Activated T-cell treated with anti-CD3 and anti-CD28 coated beads, Interleukin-2, amount 50 U/mL, for 72 hours (primary cell): ENCODE results near the gene GSK3A. TPM values are rescaled to one million over a fixed set of nuclear protein-coding genes. Genes with fewer than 3 reads are reported as not detected.

Experiments used
- ATAC-seq, 2 donors: fragments of 150-1000 bp; cut with Tn5 transposase; replicated peaks in 1 of 2; 2 replicates each; pipeline ENCODE4 v1.10.0; 2021; ENCODE audit warnings: moderate library complexity in 2 of 2, mild to moderate bottlenecking in 1 of 2
- DNase-seq, 2 donors: peaks; one replicate each; pipeline ENCODE4 v3.0.0; 2021 to 2022; ENCODE audit warnings: mixed read lengths in 1 of 2
- H3K27ac Mint-ChIP-seq: one replicate; pipeline ENCODE4 v1.8.0; 2022; ENCODE audit warnings: mild to moderate bottlenecking, moderate library complexity, mixed read lengths
- H3K27me3 Mint-ChIP-seq: one replicate; pipeline ENCODE4 v1.8.0; 2022; ENCODE audit warnings: low read depth, mixed read lengths
- H3K36me3 Mint-ChIP-seq, 2 donors: one replicate each; pipeline ENCODE4 v1.8.0; 2022; ENCODE audit warnings: mixed read lengths in 2 of 2, mild to moderate bottlenecking in 1 of 2; ENCODE audit not compliant: insufficient read depth in 2 of 2
- H3K4me1 Mint-ChIP-seq: one replicate; pipeline ENCODE4 v1.8.0; 2022; ENCODE audit warnings: low read depth, mixed read lengths
- H3K4me3 Mint-ChIP-seq, 2 donors: one replicate each; pipeline ENCODE4 v1.8.0; 2022; ENCODE audit warnings: mild to moderate bottlenecking in 2 of 2, mixed read lengths in 2 of 2, moderate library complexity in 2 of 2
- H3K9me3 Mint-ChIP-seq, 2 donors: one replicate each; pipeline ENCODE4 v1.8.0; 2022; ENCODE audit warnings: mixed read lengths in 2 of 2
- total RNA-seq, 2 donors: library from RNA; stranded (reverse); gene quantifications; one replicate each; pipeline ENCODE4 v1.2.3, GENCODE V29; 2022

GSK3A gene
- total RNA-seq, 2 donors from 2014 or later: 39.6 to 43.2 TPM

DNA sequence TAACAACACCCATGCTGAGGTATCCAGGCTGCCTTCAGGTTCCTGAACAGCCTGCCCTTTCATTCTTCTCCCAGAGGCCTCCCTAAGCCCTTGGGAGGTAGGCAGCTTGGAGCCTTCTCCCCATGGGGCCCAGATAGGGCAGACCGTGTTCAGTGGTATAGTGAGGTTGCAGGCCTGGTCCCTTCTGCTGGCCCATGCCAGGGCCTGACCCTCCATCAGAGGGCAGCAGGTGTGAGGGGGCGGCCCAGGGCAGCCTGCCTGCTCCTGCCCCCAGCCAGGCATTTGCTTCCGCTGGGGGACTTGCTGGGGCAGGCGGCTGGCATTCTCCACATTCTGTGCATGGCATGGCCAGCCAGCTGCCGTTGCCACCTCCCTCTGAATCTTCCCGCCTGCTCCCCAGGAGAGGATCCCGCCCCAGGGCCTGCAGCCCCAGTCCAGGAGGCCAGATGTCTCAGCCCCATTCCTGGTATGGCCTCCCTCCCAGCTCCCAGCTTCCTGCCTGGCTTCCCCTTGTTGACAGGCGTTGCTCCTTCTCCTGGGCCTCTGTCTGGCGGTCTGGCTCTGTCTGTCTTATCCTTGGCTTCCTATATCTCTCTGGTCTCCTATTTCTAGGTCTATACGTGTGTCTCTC, 35.5 kb upstream of the GSK3A start:
- Mint-ChIP-seq H3K4me3 (no peak overlapping the region), H3K4me1 (peaks cover 50% of the 10 kb centered on the region), H3K27me3 (no peaks in the 10 kb centered on the region), H3K9me3 (no peaks in the 10 kb centered on the region), H3K27ac (no peak overlapping the region), H3K36me3 (peaks cover 2 to 12% of the 10 kb centered on the region in 2 donors)
- ATAC-seq (no peak), DNase-seq (no peak)

DNA sequence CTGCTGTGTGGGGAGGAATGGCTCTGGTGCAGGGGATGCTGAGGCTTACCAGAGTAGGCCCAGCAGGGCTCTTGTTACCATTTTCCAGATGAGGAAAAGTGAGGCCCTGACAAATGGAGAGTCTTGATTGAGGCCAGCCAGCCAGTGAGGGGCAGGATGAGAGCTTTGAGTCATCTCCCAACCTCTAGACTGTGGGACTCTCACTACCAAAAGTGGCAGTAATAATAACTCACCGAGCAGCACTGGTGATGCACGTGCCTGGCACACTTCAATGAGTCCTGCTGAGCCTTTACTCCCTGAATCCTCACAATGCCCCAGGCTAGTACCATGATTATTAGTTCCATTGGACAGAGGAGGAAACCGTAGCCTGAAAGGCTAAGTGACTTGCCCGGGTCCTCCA, 34.4 kb upstream of the GSK3A start:
- Mint-ChIP-seq H3K4me3 (no peak overlapping the region), H3K4me1 (peaks cover 50% of the 10 kb centered on the region), H3K27ac (no peak overlapping the region), H3K27me3 (no peaks in the 10 kb centered on the region), H3K9me3 (no peaks in the 10 kb centered on the region), H3K36me3 (peaks cover 2 to 12% of the 10 kb centered on the region in 2 donors)
- ATAC-seq (peak; percentile 18 to 36), DNase-seq (peak; percentile 27 to 37)

DNA sequence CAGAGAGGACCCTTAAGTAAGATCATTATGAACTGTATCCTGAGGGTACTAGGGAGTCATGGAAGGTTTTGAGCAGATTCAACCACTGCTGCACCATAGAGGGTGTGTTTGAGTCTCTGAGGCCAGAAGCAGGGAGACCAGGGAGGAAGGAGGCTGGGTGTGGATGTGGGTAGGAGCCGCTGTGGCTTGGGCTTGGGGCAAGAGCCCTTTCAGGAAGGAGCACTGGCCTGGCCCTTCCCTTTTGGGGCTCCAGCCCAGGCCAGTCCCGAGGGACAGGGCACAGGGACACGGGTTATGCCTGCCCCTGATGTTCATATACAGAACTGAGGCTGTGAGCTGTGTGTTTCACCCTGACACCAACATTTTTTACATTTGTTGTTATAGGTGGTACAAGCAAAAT, 33.9 kb upstream of the GSK3A start:
- Mint-ChIP-seq H3K36me3 (peaks cover 2 to 15% of the 10 kb centered on the region in 2 donors), H3K27ac (peak overlapping the region; percentile 6), H3K4me3 (peak overlapping the region; percentile 23 to 39), H3K9me3 (no peaks in the 10 kb centered on the region), H3K27me3 (no peaks in the 10 kb centered on the region), H3K4me1 (peaks cover 55% of the 10 kb centered on the region)
- ATAC-seq (no peak), DNase-seq (no peak)

DNA sequence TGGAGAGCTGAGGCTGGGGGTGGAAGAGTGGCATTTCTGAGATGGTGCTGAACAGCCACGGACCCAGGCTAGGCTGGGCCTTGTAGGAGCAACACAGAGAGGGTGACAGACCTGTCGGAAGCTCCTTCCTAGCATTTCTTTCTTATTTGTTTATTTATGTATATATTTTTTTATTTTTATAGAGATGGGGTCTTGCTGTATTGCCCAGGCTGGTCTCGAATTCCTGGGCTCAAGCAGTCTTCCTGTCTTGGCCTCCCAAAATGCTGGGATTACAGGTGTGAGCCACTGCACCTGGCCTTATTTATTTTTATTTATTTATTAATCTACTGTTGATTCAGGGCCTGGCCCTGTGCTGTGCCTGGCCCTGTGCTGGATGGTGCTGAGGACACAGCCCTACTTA, 33.1 kb upstream of the GSK3A start:
- H3K27ac Mint-ChIP-seq: peak overlapping the region; percentile 6

DNA sequence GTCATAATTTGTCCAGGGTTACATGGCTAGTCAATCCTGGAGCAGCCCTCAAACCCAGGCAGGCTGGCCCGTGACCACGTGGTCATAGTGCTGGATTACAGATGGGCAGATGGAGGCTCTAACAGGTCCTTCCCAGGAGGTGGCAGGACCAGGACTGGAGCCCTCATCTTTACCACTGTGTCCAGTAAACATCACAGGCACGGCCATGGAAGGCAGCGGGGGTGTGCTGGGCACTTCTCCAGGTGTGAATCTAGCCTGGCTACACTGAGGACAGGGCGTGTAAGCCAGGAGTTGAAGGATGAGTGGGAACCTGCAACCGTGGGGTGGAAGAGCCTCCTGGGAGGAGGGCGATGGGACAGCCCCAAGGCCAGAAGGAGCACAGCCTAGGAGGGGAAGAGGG, 32.7 kb upstream of the GSK3A start:
- H3K9me3 Mint-ChIP-seq: no peaks in the 10 kb centered on the region
- H3K4me3 Mint-ChIP-seq: peak overlapping the region; percentile 36 to 45
- no peak overlapping the region for H3K27ac Mint-ChIP-seq
- H3K36me3 Mint-ChIP-seq: peaks cover 2 to 15% of the 10 kb centered on the region in 2 donors
- no peaks in the 10 kb centered on the region for H3K27me3 Mint-ChIP-seq
- no peak for ATAC-seq
- no peak for DNase-seq
- peaks cover 64% of the 10 kb centered on the region for H3K4me1 Mint-ChIP-seq

More for the DNA sequence above, 33.1 kb upstream of the GSK3A start:
- H3K4me3 Mint-ChIP-seq: peak overlapping the region; percentile 23 to 39
- no peaks in the 10 kb centered on the region for H3K27me3 Mint-ChIP-seq
- DNase-seq (no peak), ATAC-seq (no peak)
- peaks cover 2 to 15% of the 10 kb centered on the region in 2 donors for H3K36me3 Mint-ChIP-seq
- no peaks in the 10 kb centered on the region for H3K9me3 Mint-ChIP-seq
- peaks cover 60% of the 10 kb centered on the region for H3K4me1 Mint-ChIP-seq

DNA sequence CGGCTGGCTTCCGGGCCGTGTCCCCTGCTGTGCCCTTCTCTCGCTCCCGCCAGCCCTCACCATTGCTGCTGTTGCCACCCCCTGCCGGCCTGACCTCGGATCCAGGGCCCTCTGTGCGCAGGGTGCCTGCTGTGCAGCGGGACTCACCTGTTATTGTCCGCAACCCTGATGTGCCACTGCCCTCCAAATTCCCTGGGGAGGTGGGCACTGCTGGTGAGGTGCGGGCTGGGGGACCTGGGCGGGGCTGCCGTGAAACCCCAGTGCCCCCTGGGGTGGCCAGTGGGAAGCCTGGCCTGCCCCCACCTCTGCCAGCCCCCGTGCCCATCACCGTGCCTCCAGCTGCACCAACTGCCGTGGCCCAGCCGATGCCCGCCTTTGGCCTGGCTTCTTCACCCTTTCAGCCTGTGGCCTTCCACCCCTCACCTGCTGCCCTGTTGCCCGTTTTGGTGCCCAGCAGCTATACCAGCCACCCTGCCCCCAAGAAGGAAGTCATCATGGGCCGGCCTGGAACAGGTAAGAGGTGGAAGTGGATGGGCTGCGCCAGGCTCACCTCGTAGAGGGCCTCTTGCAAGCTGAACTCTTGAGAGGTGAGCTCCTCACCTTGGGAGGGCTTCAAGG, 31.8 kb upstream of the GSK3A start:
- Mint-ChIP-seq H3K9me3 (no peaks in the 10 kb centered on the region), H3K36me3 (peaks cover 6 to 18% of the 10 kb centered on the region in 2 donors), H3K4me3 (no peak overlapping the region), H3K27me3 (no peaks in the 10 kb centered on the region), H3K27ac (no peak overlapping the region), H3K4me1 (peaks cover 66% of the 10 kb centered on the region)
- DNase-seq (no peak), ATAC-seq (no peak)

DNA sequence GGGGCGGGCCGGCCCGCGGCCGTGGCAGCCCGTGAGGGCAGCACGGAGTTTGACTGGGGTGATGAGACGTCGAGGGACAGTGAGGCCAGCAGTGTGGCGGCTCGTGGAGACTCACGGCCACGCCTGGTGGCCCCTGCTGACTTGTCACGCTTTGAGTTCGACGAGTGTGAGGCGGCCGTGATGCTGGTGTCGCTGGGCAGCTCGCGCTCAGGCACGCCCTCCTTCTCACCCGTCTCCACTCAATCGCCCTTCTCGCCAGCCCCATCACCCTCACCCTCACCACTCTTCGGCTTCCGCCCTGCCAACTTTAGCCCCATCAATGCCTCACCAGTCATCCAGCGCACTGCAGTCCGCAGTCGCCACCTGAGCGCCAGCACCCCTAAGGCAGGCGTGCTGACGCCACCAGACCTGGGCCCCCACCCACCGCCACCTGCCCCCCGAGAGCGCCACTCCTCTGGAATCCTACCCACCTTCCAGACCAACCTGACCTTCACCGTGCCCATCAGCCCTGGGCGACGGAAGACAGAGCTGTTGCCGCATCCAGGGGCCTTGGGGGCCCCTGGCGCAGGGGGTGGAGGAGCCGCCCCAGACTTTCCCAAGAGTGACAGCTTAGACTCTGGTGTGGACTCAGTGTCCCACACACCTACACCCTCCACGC, 31.1 kb upstream of the GSK3A start:
- DNase-seq: no peak
- Mint-ChIP-seq H3K4me1 (peaks cover 60% of the 10 kb centered on the region), H3K4me3 (no peak overlapping the region), H3K9me3 (no peaks in the 10 kb centered on the region), H3K27me3 (no peaks in the 10 kb centered on the region), H3K36me3 (peaks cover 6 to 18% of the 10 kb centered on the region in 2 donors), H3K27ac (no peak overlapping the region)
- ATAC-seq: no peak

DNA sequence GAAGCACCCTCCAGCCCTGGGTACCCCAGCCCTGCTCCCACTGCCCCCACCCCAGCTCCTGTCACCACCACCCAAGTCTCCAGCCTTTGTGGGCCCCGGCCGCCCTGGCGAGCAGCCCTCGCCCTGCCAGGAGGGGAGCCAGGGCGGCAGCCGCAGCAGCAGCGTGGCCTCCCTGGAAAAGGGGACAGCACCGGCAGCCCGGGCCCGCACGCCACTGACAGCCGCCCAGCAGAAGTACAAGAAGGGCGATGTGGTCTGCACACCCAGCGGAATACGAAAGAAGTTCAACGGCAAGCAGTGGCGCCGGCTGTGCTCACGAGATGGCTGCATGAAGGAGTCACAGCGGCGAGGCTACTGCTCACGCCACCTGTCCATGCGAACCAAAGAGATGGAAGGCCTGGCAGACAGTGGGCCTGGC, 30.6 kb upstream of the GSK3A start:
- Mint-ChIP-seq H3K27ac (no peak overlapping the region), H3K27me3 (no peaks in the 10 kb centered on the region), H3K4me1 (peaks cover 58% of the 10 kb centered on the region), H3K36me3 (peaks cover 6 to 18% of the 10 kb centered on the region in 2 donors), H3K9me3 (no peaks in the 10 kb centered on the region), H3K4me3 (no peak overlapping the region)
- ATAC-seq (no peak), DNase-seq (no peak)

DNA sequence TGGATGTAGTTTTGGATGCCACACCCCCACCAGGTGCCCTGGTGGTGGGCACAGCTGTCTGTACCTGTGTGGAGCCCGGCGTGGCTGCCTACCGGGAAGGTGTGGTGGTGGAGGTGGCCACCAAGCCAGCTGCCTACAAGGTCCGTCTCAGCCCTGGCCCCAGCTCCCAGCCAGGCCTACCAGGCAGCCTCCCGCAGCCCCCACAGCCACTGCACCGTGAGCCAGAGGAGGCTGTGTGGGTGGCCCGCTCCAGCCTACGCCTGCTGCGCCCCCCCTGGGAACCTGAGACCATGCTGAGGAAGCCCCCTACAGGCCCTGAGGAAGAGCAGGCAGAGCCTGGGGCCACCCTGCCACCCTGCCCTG, 30.1 kb upstream of the GSK3A start:
- peaks cover 6 to 18% of the 10 kb centered on the region in 2 donors for H3K36me3 Mint-ChIP-seq

DNA sequence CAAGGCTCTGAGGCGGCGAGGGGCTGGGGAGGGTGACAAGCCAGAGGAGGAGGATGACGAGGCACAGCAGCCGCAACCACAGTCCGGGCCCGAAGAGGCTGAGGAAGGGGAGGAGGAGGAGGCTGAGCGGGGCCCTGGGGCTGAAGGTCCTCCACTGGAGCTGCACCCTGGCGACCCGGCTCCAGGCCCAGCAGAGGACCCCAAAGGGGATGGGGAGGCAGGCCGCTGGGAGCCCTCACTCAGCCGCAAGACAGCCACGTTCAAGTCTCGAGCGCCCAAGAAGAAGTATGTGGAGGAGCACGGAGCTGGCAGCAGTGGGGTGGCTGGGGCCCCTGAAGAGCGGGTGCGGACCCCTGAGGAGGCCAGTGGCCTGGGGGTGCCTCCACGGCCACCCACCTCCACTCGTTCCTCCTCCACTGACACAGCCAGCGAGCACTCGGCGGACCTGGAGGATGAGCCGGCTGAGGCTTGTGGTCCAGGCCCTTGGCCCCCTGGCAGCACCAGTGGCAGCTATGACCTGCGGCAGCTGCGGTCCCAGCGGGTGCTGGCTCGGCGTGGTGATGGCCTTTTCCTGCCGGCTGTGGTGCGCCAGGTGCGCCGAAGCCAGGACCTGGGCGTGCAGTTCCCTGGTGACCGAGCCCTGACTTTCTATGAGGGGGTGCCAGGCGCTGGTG, 29.6 kb upstream of the GSK3A start:
- Mint-ChIP-seq H3K4me1 (peaks cover 57% of the 10 kb centered on the region), H3K36me3 (peaks cover 6 to 18% of the 10 kb centered on the region in 2 donors), H3K4me3 (no peak overlapping the region), H3K27ac (peak overlapping the region; percentile 45), H3K27me3 (no peaks in the 10 kb centered on the region), H3K9me3 (no peaks in the 10 kb centered on the region)
- DNase-seq (no peak), ATAC-seq (no peak)

More for the DNA sequence above, 30.1 kb upstream of the GSK3A start:
- no peak overlapping the region for H3K27ac Mint-ChIP-seq
- DNase-seq (no peak), ATAC-seq (no peak)
- no peak overlapping the region for H3K4me3 Mint-ChIP-seq
- H3K27me3 Mint-ChIP-seq: no peaks in the 10 kb centered on the region
- H3K9me3 Mint-ChIP-seq: no peaks in the 10 kb centered on the region
- peaks cover 60% of the 10 kb centered on the region for H3K4me1 Mint-ChIP-seq

DNA sequence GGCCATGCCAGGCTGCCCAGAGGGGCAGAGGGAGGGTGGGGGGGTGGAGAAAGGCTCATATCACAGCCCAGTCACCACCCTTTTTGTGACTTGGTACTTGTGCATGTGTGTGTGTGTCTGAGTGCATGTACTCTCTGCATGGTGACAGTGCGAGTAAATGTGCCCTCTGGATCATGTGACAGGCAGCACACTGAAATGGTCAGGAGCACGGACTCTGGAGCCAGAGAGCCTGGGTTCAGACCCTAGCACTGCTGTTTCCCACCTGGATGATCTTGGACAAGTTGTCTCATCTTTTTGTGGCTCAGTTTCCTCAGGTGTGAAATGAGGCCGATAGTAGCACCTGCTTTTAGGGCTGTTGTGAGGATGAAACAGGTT, 28.6 kb upstream of the GSK3A start:
- H3K27me3 Mint-ChIP-seq: no peaks in the 10 kb centered on the region

DNA sequence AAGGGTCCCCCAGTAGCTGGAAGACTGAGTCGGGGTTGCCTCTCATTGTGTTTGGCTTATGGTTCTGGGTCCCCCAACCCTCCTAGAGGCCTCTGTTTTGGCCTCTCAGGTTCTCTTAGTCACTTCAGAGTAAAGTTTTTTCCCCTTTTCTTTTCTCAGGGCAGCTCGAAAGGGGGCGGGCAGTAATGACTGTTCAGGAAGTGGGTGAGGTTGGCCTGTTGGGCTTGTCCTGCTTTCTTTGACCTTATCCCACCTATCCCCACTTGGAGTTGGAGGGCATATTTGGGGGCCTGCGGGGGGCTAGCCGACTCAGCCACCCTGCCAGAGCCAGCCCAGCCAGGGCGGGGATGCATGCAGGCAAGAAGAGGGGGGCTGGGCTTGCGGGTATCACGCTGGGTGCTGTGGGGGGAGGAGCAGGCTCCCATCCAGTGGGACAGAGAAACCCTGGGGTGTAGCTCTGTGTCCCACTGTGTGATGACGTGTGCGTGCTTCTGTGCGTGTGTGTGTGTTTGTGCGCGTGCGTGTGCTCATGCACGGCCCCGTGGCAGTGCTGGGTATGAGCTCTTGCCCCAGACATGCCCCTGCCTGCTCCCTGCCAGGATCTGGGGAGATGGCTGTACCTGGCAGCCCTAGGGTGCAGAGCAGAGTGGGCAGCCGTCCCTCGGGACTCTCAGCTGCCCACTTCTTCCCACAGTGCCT, 28.1 kb upstream of the GSK3A start:
- H3K4me3 Mint-ChIP-seq: no peak overlapping the region
- peaks cover 42% of the 10 kb centered on the region for H3K4me1 Mint-ChIP-seq
- H3K27me3 Mint-ChIP-seq: no peaks in the 10 kb centered on the region
- DNase-seq (peak; percentile 67 to 77), ATAC-seq (peak; percentile 4 to 9)
- H3K36me3 Mint-ChIP-seq: peaks cover 6 to 14% of the 10 kb centered on the region in 2 donors
- peak overlapping the region; percentile 92 for H3K27ac Mint-ChIP-seq
- no peaks in the 10 kb centered on the region for H3K9me3 Mint-ChIP-seq

More for the DNA sequence above, 28.6 kb upstream of the GSK3A start:
- H3K36me3 Mint-ChIP-seq: peaks cover 6 to 16% of the 10 kb centered on the region in 2 donors
- no peak for DNase-seq
- peak overlapping the region in 1 of 2 donors; percentile 63 for H3K4me3 Mint-ChIP-seq
- H3K4me1 Mint-ChIP-seq: peaks cover 47% of the 10 kb centered on the region
- peak overlapping the region; percentile 48 for H3K27ac Mint-ChIP-seq
- H3K9me3 Mint-ChIP-seq: no peaks in the 10 kb centered on the region
- ATAC-seq: no peak
